ENCODE measurements around the gene PIMREG.

Gene PIMREG

DNA sequence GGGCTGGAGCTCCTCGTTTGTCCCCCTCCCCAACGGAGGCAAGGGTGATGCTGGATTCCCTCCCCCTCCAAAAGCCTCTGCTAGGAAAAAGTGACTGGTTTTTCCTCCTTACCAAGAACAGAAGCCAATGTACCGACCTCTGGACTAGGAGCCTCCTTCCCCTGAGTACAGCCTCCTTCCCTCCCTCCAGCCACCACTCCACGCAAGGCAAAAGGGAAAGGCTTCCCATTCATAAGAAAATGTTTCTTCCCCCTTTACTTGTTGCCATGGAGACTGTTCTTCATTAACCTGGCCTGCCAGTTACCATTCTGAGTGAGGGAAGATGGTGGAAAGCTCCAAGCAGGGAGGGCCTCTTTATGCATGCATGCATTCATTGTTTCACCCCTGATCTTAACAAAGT lies 4.3 kb upstream of the PIMREG start:
- DNase-seq: no peak

- DNase-seq: no peak
Measured at GRCh38 chr17:6442775-6443174, 1.5 kb upstream of the PIMREG start.

- no peak for DNase-seq
Measured at GRCh38 chr17:6444571-6445335, 498 bp downstream of the PIMREG start.

- DNase-seq: no peak
Measured at GRCh38 chr17:6446516-6447100, 2.4 kb downstream of the PIMREG start.

DNA sequence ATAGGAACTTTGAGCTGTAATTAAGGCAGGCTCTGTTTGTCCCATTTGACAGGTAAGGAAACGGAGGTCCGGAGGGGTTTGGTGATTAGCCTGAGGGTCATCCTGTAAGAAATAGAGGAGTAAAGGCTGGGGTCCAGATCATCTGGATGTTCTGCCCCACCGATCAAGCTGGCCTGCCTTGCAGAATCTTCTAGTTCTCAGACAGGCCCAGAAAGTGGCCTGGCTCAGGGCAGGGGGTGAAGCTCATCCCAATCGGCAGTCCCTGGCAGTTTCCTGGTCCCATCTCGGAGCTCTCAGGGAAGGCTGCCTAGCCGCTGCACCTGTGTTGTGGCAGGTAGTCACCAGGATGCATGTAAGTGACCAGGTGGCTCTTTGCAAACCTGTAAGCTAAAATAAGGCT lies 4.2 kb downstream of the PIMREG start:
- no peak for DNase-seq

GRCh38 chr17:6449307-6449706 lies 5.1 kb downstream of the PIMREG start:
- no peak for DNase-seq

- DNase-seq: no peak
Measured at GRCh38 chr17:6450926-6451832, 6.9 kb downstream of the PIMREG start.

DNA sequence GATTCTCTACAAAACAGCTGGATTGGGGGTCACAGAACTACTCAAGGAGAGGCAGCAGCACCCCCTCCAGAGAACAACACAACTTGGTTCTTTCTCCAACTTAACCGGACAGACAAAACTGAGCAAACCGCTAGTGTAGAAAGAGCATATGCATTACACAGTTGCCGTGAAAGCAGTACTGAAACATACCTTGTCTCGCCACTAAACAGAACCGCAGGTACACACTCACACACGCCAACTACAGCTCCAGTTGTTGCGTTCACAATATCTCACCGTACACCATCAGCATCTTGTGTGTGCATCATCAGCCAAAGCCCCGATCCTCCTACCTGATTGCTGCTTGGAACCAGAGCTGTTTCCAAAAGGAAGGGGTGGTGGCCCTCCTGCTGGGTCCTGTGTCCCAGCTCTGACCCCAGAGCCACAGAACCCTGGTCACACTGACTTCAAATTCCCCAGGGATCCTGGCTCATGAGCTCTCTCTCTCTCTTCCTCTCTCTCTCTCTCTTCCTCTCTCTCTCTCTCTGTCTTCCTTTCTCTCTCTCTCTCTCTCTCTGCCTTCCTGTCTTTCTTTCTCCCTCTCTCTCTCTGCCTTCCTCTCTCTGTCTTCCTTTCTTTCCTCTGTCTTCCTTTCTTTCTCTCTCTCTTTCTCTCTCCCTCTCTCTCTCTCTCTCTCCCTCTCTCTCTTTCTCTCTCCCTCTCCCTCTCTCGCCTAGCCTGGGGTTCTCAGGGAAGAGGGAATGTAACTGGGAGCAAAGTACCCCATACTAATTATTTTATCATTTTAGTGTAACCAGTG lies 8.4 kb downstream of the PIMREG start:
- DNase-seq: no peak

GRCh38 chr17:6453279-6454024 lies 9.2 kb downstream of the PIMREG start:
- no peak for DNase-seq

GRCh38 chr17:6454495-6455320 lies 10.5 kb downstream of the PIMREG start:
- no peak for DNase-seq

DNA sequence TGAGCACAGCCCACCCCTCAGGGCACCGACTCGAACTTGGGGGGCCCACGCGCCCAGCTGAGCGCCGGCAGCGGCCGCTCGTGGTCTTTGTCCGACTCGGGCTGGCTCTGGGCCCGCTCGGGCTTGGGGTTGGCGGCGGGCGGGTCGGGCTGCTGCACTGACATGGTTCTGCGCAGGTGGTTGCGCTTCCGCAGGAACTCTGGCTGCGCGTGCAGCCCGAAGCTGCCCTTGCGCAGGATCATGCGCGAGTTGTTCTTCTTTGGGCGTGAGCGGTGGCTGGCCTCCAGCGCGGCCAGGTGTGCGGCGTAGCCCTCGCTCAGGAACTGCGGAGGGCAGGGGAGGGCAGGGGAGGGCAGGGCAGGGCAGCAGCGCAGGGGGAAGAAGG lies 11.1 kb downstream of the PIMREG start:
- peak; percentile 26 for DNase-seq

- DNase-seq: no peak
Measured at GRCh38 chr17:6456321-6456720, 12.1 kb downstream of the PIMREG start.

DNA sequence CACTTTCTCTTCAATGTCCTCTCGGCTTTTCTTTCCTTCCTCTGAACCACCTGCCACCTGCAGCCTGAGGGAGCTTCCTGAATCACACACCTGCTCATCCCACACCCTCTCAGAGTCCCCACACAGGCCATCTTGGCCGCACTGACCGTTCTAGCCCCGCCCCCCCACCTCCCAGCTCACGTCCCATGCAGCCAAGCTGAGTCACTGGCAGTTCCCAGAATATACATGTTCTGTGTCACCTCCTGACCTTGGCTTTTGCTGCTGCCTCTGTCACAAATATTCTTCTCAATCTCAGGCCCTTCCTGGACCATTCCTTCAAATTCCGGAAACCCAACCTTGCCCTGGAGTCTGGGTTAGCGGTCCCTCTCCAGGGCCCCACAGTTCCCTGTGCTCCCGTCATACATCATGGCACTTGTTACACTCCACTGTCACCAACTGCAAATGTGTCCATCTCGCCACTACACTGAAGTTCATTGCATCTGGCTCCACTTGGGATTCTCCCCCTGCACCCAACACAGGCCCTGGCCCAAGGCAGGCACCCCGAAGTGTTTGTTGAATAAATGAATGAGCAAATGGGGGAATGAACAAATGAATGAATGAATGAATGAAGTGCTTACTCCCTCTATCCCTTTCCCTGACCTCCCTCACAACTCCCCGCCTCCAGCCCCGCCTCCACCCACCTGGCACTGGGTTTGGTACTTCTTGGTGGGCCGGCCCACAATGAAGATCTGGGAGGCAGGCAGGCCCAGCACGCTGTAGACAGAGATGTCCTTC lies 12.8 kb downstream of the PIMREG start:
- DNase-seq: no peak

DNA sequence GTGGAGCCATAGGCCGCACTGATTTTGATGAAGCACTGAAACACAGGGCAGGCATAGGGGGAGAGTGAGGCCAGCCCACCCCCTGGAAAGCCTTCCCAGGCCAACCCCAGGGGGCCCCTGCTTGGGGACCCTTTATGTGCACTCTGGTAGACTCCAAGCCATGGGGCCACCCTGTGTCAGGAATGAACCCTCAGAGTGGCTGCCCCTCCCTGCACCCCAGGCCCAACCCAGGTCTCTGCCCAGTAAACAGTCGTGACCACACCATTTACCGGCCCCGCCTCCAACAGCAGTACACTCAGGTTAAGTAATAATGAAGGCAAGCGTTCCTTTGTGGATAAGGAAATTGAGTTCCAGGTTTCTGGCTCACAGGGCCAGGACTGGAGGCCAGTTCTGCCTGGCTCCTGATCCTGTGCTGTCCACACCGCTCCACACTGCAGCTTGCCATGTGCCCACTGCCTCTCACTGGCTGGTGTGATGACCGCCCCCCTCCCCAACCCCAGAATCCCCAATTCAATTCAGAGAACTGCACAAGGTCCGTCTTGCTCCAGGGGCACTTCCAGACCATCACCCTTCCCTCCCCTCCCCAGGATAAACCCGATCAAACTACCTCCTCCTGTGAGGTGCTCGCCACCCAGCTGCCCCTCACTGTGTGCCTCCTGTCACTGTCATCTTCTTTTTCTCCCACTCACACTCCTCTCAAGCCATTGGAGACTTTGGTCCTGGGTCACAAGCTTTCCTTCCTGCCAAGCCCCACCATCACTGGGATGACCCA lies 13.6 kb downstream of the PIMREG start:
- DNase-seq: no peak

DNA sequence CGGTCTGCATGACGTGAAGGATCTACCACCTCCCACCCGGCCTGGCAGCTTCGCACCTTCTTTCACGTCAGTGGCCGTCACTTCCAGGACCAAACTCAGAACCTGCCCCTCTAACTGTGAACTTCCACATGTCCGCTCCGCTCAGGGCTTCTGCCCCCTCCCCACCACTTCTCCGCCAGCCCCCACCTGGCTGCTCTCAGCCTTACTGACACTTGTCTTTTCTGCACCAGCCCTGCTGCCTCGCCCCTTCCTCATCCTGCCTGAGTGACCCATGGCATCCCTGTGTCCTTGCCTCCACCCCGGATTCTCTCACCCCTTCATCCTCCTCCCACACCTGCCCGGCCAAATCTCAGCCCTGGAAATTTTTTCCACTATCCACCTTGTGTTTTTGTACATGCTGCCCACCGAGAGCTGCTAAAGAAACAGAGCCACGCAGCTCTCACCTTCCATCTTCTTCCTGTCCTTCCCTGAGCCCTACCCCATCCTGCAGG lies 14.2 kb downstream of the PIMREG start:
- DNase-seq: no peak

DNA sequence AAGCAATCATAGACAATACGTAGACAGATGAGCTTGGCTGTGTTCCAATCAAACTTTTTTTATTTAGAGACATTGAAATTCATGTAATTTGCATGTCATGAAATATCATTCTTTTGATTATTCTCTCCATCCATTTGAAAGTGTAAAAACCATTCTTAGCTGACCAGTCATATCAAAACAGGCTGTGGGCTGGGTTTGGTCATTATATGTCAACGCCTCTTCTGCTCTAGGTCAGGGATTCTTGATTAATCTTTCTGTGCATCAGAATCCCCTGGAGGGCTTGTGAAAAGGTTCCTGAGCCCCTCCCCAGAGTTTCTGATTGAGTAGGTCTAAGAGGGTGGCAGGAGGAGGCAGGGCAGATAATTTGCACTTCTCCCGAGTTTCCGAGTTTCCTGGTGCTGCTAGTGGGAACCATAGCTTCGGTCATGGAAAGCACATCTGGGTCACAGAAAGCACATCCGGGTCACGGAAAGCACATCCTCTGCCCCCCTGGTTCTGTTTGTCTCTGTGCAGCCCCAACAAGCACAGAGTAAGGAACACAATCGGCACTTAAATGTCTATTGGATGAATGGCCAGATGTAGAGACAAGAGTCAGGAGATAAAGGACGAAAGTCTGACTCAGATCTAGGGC lies 16.4 kb downstream of the PIMREG start:
- DNase-seq: no peak

- DNase-seq: no peak
Measured at GRCh38 chr17:6461246-6461645, 17.0 kb downstream of the PIMREG start.

DNA sequence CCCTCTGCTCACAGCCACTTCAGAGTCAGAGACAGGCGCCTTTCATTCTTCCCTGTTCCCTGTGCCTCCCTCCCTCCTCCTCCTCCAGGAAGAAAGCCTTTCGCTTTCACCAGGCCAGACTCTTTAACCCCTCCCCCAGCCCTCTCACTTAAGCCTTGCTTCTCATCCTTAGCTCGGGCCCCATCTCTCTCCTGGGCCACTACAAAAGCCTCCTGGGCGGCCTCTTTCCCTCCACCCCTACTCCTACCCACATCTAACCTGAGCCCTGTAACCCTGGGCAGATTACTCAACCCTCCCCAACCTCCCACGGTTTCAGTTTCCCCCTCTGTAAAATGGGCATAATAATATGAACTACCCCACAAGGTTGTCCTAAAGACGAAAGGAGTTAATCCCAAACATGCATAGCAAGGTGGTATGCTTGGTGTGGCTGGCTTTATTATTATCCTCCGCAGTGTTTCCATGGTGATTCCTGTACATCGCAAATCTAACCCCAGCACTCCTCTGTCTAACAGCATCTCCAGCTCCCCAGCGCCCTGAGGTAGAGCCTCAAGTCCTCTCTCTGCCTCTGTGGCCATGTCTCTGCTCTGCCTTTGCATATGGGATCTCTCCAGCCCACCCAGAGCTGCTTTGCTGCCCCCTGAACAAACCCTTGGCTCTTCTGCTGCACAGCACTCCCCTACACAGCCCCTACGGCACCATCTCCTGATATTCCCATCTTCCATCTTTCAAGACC lies 17.7 kb downstream of the PIMREG start:
- no peak for DNase-seq
